GM12878 (cell line): Measurements from ENCODE around the gene ABCC4. TPM values are rescaled to one million over a fixed set of nuclear protein-coding genes. Genes with fewer than 3 reads are reported as not detected.

Experiments
- ATAC-seq: fragments of 200-7000 bp; cut with Tn5 transposase; 3 replicates; pipeline ENCODE4 v1.9.1; 2020; ENCODE audit warnings: mild to moderate bottlenecking, moderate library complexity
- BruUV-seq: library from RNA; stranded (reverse); fragments of 400-500 nt; replicated peaks from 2 replicates; lab custom pipeline; 2021; lab: Mats Ljungman, UMichigan
- CTCF ChIA-PET: fragments of 300-600 bp; sonication (Branson Sonifier 250); formaldehyde crosslinking; extraction: SDS; loops from one replicate; lab custom pipeline; 2021; ENCODE audit warnings: inconsistent platforms; lab: Yijun Ruan, JAX
- POLR2A ChIA-PET: fragments of 350-600 bp; formaldehyde crosslinking; extraction: SDS; loops from one replicate; lab custom pipeline; 2021; ENCODE audit warnings: inconsistent platforms; lab: Charles Lee
- RAD21 ChIA-PET: fragments of 300-600 bp; sonication (Branson Sonifier 250); formaldehyde crosslinking; loops from one replicate; lab custom pipeline; 2023; ENCODE audit warnings: antibody characterized with exemption; ENCODE audit not compliant: unreplicated experiment; lab: Charles Lee
- SMC1A ChIA-PET: fragments of 300-600 bp; sonication (Branson Sonifier 250); formaldehyde crosslinking; loops from one replicate; lab custom pipeline; 2023; ENCODE audit not compliant: unreplicated experiment, uncharacterized antibody; lab: Charles Lee
- DNase-seq: peaks from one replicate; pipeline ENCODE4 v3.0.0-alpha.2; 2011; ENCODE audit warnings: low read depth, low spot score
- FAIRE-seq: peaks from 3 replicates; lab custom pipeline; 2011; peaks lifted over from hg19 to GRCh38; lab: Jason Lieb, UNC
- H2AFZ ChIP-seq: 2 replicates; pipeline ENCODE4 v1.6.0; 2011; ENCODE audit warnings: low read depth, low read length, control low read depth; ENCODE audit not compliant: control insufficient read depth
- H3K27ac ChIP-seq: 2 replicates; pipeline ENCODE4 v1.5.1; 2011; ENCODE audit warnings: control low read depth; ENCODE audit not compliant: control insufficient read depth, insufficient read depth
- H3K27me3 ChIP-seq, 2 experiments: replicated peaks in 1 of 2; 2 replicates each; pipeline versions ENCODE4 v1.6.0 to v1.6.1; 2011; ENCODE audit warnings: low read length in 1 of 2; ENCODE audit not compliant: control insufficient read depth in 2 of 2, insufficient read depth in 2 of 2
- H3K36me3 ChIP-seq, 2 experiments: 2 replicates each; pipeline ENCODE4 v1.5.1; 2011; ENCODE audit warnings: low read length in 1 of 2; ENCODE audit not compliant: control insufficient read depth in 2 of 2, insufficient read depth in 2 of 2
- H3K4me1 ChIP-seq: 2 replicates; pipeline ENCODE4 v1.6.1; 2011; ENCODE audit warnings: mild to moderate bottlenecking, low read length, moderate library complexity, mixed read lengths; ENCODE audit not compliant: control insufficient read depth, insufficient read depth
- H3K4me2 ChIP-seq: 2 replicates; pipeline ENCODE4 v1.6.0; 2011; ENCODE audit warnings: control low read depth; ENCODE audit not compliant: control insufficient read depth, insufficient read depth
- H3K4me3 ChIP-seq: fragments of 200-600 bp; sonication (generic); 2 replicates; pipeline ENCODE4 v1.5.1; 2016
- H3K79me2 ChIP-seq: 2 replicates; pipeline ENCODE4 v1.6.0; 2011; ENCODE audit warnings: low read length; ENCODE audit not compliant: control insufficient read depth, insufficient read depth
- H3K9ac ChIP-seq: 2 replicates; pipeline ENCODE4 v1.8.0; 2011; ENCODE audit warnings: low read length, control low read depth, mixed read lengths; ENCODE audit not compliant: control insufficient read depth, insufficient read depth
- H3K9me3 ChIP-seq: replicated peaks from 3 replicates; pipeline ENCODE4 v1.5.1; 2011; ENCODE audit warnings: mild to moderate bottlenecking, low read length; ENCODE audit not compliant: control insufficient read depth, insufficient read depth
- H4K20me1 ChIP-seq: 2 replicates; pipeline ENCODE4 v1.6.0; 2011; ENCODE audit not compliant: control insufficient read depth, insufficient read depth
- EZH2 ChIP-seq: IDR thresholded peaks from 2 replicates; pipeline ENCODE4 v1.6.1; 2012; ENCODE audit warnings: low read depth, mild to moderate bottlenecking, control low read depth, inconsistent platforms, low read length, borderline replicate concordance; ENCODE audit not compliant: control insufficient read depth
- FOS ChIP-seq: IDR thresholded peaks from 3 replicates; pipeline ENCODE4 v1.6.1; 2011; ENCODE audit warnings: borderline replicate concordance; ENCODE audit not compliant: insufficient read length; ENCODE audit errors: extremely low read depth
- HCFC1 ChIP-seq: fragments of 150-350 bp; IDR thresholded peaks from 2 replicates; pipeline ENCODE4 v1.6.1; 2014; ENCODE audit warnings: low read length
- JUNB ChIP-seq: IDR thresholded peaks from 2 replicates; pipeline ENCODE4 v1.6.1; 2016; ENCODE audit warnings: antibody characterized with exemption, mild to moderate bottlenecking
- KDM1A ChIP-seq: fragments of 200-600 bp; sonication (generic); IDR thresholded peaks from 2 replicates; pipeline ENCODE4 v1.6.1; 2016; ENCODE audit warnings: borderline replicate concordance
- YY1 ChIP-seq: IDR thresholded peaks from 2 replicates; pipeline ENCODE4 v1.6.1; 2011; ENCODE audit warnings: low read depth, mild to moderate bottlenecking, low read length
- WGBS: methylation state at CpG from one replicate; pipeline ENCODE4 v1.1.6; 2016; ENCODE audit warnings: low lambda C conversion rate; ENCODE audit not compliant: insufficient replicate concordance, insufficient coverage; ENCODE audit errors: missing lambda C conversion rate; 5-methylcytosine and 5-hydroxymethylcytosine counted together
- in situ Hi-C: fragments of 300-500 bp; cut with MboI; formaldehyde crosslinking; loops from 9 replicates; pipeline ENCODE4 v1.14.3; 2018; ENCODE audit warnings: mixed read lengths
- intact Hi-C: fragments of 100-400 bp; cut with micrococcal nuclease; formaldehyde crosslinking; loops from one replicate; pipeline ENCODE4 v1.14.2; 2022; ENCODE audit not compliant: unreplicated experiment
- polyA plus RNA-seq, 11 experiments: library from polyadenylated mRNA; depleted of rRNA in 4 of 11; unstranded in 6 of 11; stranded (reverse) in 5 of 11; fragments of >200 nt; fragmentation: Nextera tagmentation in 4 of 11; fragmentation: Illumina TruSeq in 1 of 11; extraction: Ambion mirVana in 4 of 11; extraction: Trizol in 1 of 11; gene quantifications; 1 replicate in 1 of 11; 2 replicates in 10 of 11; pipeline versions ENCODE4 v1.2.1 to v1.2.3, GENCODE V29; 2011 to 2016; ENCODE audit warnings: inconsistent platforms in 2 of 11, missing spikeins in 2 of 11, low read depth in 1 of 11
- total RNA-seq, 4 experiments: library from RNA; depleted of rRNA in 3 of 4; stranded (reverse); fragments of >200 nt in 3 of 4; fragmentation: Illumina TruSeq in 1 of 4; extraction: Trizol in 1 of 4; gene quantifications; 2 replicates each; pipeline versions ENCODE4 v1.2.1 to v1.2.3, GENCODE V29; 2013 to 2021
- TF ChIP-seq, protein P1 (sequence below): fragments of 450-650 bp; IDR thresholded peaks from 2 replicates; pipeline ENCODE4 v1.6.1; 2017; ENCODE audit warnings: mild to moderate bottlenecking
- TF ChIP-seq, protein P2 (sequence below), 3 experiments: IDR thresholded peaks in 2 of 3; conservative IDR thresholded peaks in 1 of 3; 2 replicates each; pipeline ENCODE4 v1.5.1; 2011; ENCODE audit warnings: low read depth in 3 of 3, low read length in 3 of 3, mild to moderate bottlenecking in 3 of 3, control low read depth in 2 of 3, moderate library complexity in 2 of 3, inconsistent platforms in 1 of 3, mixed read lengths in 1 of 3; ENCODE audit not compliant: control insufficient read depth in 2 of 3, insufficient read depth in 1 of 3; ENCODE audit errors: extremely low read depth in 1 of 3
- TF ChIP-seq, protein P3 (sequence below): fragments of 450-650 bp; IDR thresholded peaks from 2 replicates; pipeline ENCODE4 v1.6.1; 2017; ENCODE audit warnings: borderline replicate concordance

Gene ABCC4
- total and polyA plus RNA-seq, 10 of the 15 experiments (the other 5 are each of a cell fraction or from before 2014, with no cell fraction given), result 7.2 to 44.4 (median 24.1) TPM

DNA sequence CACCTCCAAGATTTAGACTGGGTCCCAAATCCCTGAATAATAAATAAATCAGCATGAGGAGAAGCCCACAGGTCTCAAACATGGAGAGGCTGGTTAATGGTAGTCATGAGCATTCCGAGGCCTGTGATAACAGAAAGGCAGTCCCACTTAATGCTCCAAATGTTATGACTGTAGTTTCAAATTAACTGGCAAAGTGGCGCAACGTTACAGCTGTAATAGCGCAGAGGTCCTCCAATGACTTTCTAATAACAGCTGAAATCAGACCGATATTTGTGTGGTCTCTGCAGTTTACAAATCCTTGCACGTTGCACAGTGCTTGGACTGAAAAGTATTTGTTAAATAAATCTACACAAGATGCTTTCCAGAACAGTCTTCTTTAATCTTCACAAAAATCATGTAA lies 141.8 kb downstream of the ABCC4 start:
- FAIRE-seq (no peak), DNase-seq (no peak), ATAC-seq (no peak)
- ChIA-PET SMC1A (interaction anchor here (4.5 kb wide), 1 partner anchor 10 kb away, joined by 18 read pairs; no protein-coding TSS in a partner anchor), CTCF (interaction anchor here (1.0 to 1.7 kb wide), 2 partner anchors 29 to 142 kb away, joined by 4 to 9 read pairs; partner anchors contain the start of gene ABCC4), RAD21 (interaction anchor here (0.6 to 1.0 kb wide), 2 partner anchors 245 to 807 kb away, joined by 3 read pairs; no protein-coding TSS in a partner anchor), POLR2A (no interaction called here)
- no peak overlapping the region for H2AFZ ChIP-seq
- no peaks in the 10 kb centered on the region for H3K9me3 ChIP-seq
- in situ Hi-C loops (no loop called here), intact Hi-C loops (no loop called here)
- TF ChIP-seq, protein P1, sequence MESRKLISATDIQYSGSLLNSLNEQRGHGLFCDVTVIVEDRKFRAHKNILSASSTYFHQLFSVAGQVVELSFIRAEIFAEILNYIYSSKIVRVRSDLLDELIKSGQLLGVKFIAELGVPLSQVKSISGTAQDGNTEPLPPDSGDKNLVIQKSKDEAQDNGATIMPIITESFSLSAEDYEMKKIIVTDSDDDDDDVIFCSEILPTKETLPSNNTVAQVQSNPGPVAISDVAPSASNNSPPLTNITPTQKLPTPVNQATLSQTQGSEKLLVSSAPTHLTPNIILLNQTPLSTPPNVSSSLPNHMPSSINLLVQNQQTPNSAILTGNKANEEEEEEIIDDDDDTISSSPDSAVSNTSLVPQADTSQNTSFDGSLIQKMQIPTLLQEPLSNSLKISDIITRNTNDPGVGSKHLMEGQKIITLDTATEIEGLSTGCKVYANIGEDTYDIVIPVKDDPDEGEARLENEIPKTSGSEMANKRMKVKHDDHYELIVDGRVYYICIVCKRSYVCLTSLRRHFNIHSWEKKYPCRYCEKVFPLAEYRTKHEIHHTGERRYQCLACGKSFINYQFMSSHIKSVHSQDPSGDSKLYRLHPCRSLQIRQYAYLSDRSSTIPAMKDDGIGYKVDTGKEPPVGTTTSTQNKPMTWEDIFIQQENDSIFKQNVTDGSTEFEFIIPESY, result no peak
- no peak for TF ChIP-seq YY1
- TF ChIP-seq JUNB, result no peak
- TF ChIP-seq FOS, result no peak
- no peak overlapping the region for H3K9ac ChIP-seq
- no peak overlapping the region for H3K27ac ChIP-seq
- H3K4me2 ChIP-seq, result no peak overlapping the region
- no peaks in the 10 kb centered on the region for H3K4me1 ChIP-seq
- no TSS peak for BruUV-seq
- peaks cover 4 to 21% of the 10 kb centered on the region in 2 experiments for H3K36me3 ChIP-seq
- H3K27me3 ChIP-seq, result no peaks in the 10 kb centered on the region
- H3K4me3 ChIP-seq, result no peak overlapping the region
- no peaks in the 10 kb centered on the region for H3K79me2 ChIP-seq
- WGBS, result 98% methylated on average over 6 of the region's 6 CpGs
- H4K20me1 ChIP-seq, result no peaks in the 10 kb centered on the region

DNA sequence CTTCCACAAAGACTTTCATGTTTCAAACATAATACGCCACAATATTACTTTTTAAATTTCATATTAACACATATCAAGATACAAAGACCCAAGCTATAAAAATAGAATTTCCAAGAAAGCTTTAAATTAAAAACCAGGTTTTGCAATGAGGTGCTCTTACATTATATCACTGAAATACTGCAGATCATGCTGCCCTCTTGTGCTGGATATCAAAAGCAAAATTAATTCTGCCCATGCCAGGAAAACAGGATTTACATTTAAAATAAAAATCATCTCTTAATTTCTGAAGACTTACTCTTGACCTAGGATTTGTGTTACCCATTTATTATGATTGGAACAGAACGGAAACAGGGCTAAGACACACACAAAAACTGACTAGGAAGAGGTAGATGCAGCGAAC lies 145.0 kb downstream of the ABCC4 start:
- FAIRE-seq (no peak), DNase-seq (no peak), ATAC-seq (no peak)
- H2AFZ ChIP-seq, result no peak overlapping the region
- CTCF ChIA-PET, result interaction anchor here (1.0 to 3.1 kb wide), 5 partner anchors 9 to 484 kb away, joined by 4 to 14 read pairs (median 4); no protein-coding TSS in a partner anchor
- no TSS peak for BruUV-seq
- RAD21 ChIA-PET, result interaction anchor here (0.6 kb wide), 1 partner anchor 214 kb away, joined by 3 read pairs; no protein-coding TSS in a partner anchor
- H3K4me2 ChIP-seq, result no peak overlapping the region
- intact Hi-C loops (no loop called here), in situ Hi-C loops (no loop called here)
- WGBS, result 100% methylated on average over 3 of the region's 3 CpGs
- no peaks in the 10 kb centered on the region for H3K9me3 ChIP-seq
- no peak overlapping the region for H3K4me3 ChIP-seq
- no peaks in the 10 kb centered on the region for H3K79me2 ChIP-seq
- POLR2A ChIA-PET, result no interaction called here
- H3K27me3 ChIP-seq, result no peaks in the 10 kb centered on the region
- SMC1A ChIA-PET, result interaction anchor here (0.6 to 2.1 kb wide), 3 partner anchors 33 to 483 kb away, joined by 4 to 5 read pairs (median 4); no protein-coding TSS in a partner anchor
- H3K27ac ChIP-seq, result no peak overlapping the region
- no peaks in the 10 kb centered on the region for H3K4me1 ChIP-seq
- H4K20me1 ChIP-seq, result no peaks in the 10 kb centered on the region
- H3K36me3 ChIP-seq, result peaks cover 4 to 16% of the 10 kb centered on the region in 2 experiments
- no peak overlapping the region for H3K9ac ChIP-seq
- TF ChIP-seq KDM1A (no peak), HCFC1 (no peak), EZH2 (no peak)
- TF ChIP-seq, protein P2, sequence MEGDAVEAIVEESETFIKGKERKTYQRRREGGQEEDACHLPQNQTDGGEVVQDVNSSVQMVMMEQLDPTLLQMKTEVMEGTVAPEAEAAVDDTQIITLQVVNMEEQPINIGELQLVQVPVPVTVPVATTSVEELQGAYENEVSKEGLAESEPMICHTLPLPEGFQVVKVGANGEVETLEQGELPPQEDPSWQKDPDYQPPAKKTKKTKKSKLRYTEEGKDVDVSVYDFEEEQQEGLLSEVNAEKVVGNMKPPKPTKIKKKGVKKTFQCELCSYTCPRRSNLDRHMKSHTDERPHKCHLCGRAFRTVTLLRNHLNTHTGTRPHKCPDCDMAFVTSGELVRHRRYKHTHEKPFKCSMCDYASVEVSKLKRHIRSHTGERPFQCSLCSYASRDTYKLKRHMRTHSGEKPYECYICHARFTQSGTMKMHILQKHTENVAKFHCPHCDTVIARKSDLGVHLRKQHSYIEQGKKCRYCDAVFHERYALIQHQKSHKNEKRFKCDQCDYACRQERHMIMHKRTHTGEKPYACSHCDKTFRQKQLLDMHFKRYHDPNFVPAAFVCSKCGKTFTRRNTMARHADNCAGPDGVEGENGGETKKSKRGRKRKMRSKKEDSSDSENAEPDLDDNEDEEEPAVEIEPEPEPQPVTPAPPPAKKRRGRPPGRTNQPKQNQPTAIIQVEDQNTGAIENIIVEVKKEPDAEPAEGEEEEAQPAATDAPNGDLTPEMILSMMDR (IDR thresholded peaks at IDR 0.05 in 2 of 3, conservative IDR thresholded peaks at IDR 0.05 in 1 of 3; ENCODE audit: control insufficient read depth in 2 of 3, extremely low read depth in 1 of 3, insufficient read depth in 1 of 3, low read depth in 3 of 3, low read length in 3 of 3), result peak in 1 of 3 experiments; percentile 32; a peak in 1 of 6 replicates
- TF ChIP-seq, protein P3, sequence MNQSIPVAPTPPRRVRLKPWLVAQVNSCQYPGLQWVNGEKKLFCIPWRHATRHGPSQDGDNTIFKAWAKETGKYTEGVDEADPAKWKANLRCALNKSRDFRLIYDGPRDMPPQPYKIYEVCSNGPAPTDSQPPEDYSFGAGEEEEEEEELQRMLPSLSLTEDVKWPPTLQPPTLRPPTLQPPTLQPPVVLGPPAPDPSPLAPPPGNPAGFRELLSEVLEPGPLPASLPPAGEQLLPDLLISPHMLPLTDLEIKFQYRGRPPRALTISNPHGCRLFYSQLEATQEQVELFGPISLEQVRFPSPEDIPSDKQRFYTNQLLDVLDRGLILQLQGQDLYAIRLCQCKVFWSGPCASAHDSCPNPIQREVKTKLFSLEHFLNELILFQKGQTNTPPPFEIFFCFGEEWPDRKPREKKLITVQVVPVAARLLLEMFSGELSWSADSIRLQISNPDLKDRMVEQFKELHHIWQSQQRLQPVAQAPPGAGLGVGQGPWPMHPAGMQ, result no peak
